H9 (cell line): ENCODE results near the gene HMGCL. TPM values are rescaled to one million over a fixed set of nuclear protein-coding genes. Genes with fewer than 3 reads are reported as not detected.

Experiments
- DNase-seq: peaks from one replicate; pipeline ENCODE4 v3.0.0-alpha.2; 2017
- H2AFZ ChIP-seq: one replicate; pipeline ENCODE4 v1.6.1; 2013; ENCODE audit warnings: mild to moderate bottlenecking, low read length, control low read depth, moderate library complexity
- H2AK5ac ChIP-seq: 2 replicates; pipeline ENCODE4 v1.6.1; 2013; ENCODE audit warnings: low read length, control low read depth, mixed read lengths; ENCODE audit not compliant: insufficient read length
- H2BK120ac ChIP-seq: one replicate; pipeline ENCODE4 v1.6.1; 2013; ENCODE audit warnings: low read depth, mild to moderate bottlenecking, low read length, control low read depth, inconsistent platforms; ENCODE audit not compliant: poor library complexity, severe bottlenecking
- H2BK12ac ChIP-seq: 2 replicates; pipeline ENCODE4 v1.6.1; 2013; ENCODE audit warnings: low read length, control low read depth, mixed read lengths, low read depth; ENCODE audit not compliant: insufficient read length
- H2BK15ac ChIP-seq: 2 replicates; pipeline ENCODE4 v1.6.1; 2013; ENCODE audit warnings: low read depth, low read length, control low read depth
- H2BK20ac ChIP-seq: one replicate; pipeline ENCODE4 v1.6.1; 2013; ENCODE audit warnings: low read depth, mild to moderate bottlenecking, low read length, control low read depth, inconsistent platforms; ENCODE audit not compliant: poor library complexity, severe bottlenecking
- H2BK5ac ChIP-seq: 2 replicates; pipeline ENCODE4 v1.6.1; 2013; ENCODE audit warnings: low read length, control low read depth, mixed read lengths; ENCODE audit not compliant: insufficient read length
- H3K14ac ChIP-seq: 2 replicates; pipeline ENCODE4 v1.6.1; 2013; ENCODE audit warnings: low read length, control low read depth; ENCODE audit not compliant: insufficient read depth
- H3K18ac ChIP-seq: 2 replicates; pipeline ENCODE4 v1.6.1; 2013; ENCODE audit warnings: low read depth, mild to moderate bottlenecking, mixed read lengths, low read length, control low read depth; ENCODE audit not compliant: insufficient read length
- H3K23ac ChIP-seq: 2 replicates; pipeline ENCODE4 v1.6.1; 2013; ENCODE audit warnings: low read length, control low read depth, mixed read lengths, low read depth; ENCODE audit not compliant: insufficient read length
- H3K23me2 ChIP-seq: 2 replicates; pipeline ENCODE4 v1.6.1; 2013; ENCODE audit warnings: low read depth, mild to moderate bottlenecking, mixed read lengths, low read length, control low read depth; ENCODE audit not compliant: insufficient read length, poor library complexity, severe bottlenecking
- H3K27ac ChIP-seq: 2 replicates; pipeline ENCODE4 v1.5.1; 2013; ENCODE audit warnings: low read length, control low read depth, mixed read lengths, low read depth; ENCODE audit not compliant: insufficient read length
- H3K27me3 ChIP-seq: 2 replicates; pipeline ENCODE4 v1.6.1; 2013; ENCODE audit warnings: low read length, control low read depth, inconsistent platforms; ENCODE audit not compliant: insufficient read depth
- H3K4ac ChIP-seq: 2 replicates; pipeline ENCODE4 v1.6.1; 2013; ENCODE audit warnings: low read depth, mild to moderate bottlenecking, control low read depth, inconsistent platforms, low read length, moderate library complexity
- H3K4me1 ChIP-seq: 2 replicates; pipeline ENCODE4 v1.6.1; 2013; ENCODE audit warnings: low read length, control low read depth, inconsistent platforms; ENCODE audit not compliant: insufficient read depth
- H3K4me2 ChIP-seq: 2 replicates; pipeline ENCODE4 v1.6.1; 2013; ENCODE audit warnings: low read length, control low read depth, mixed read lengths; ENCODE audit not compliant: insufficient read length, insufficient read depth
- H3K56ac ChIP-seq: 2 replicates; pipeline ENCODE4 v1.6.1; 2013; ENCODE audit warnings: low read depth, mild to moderate bottlenecking, mixed read lengths, low read length, control low read depth; ENCODE audit not compliant: insufficient read length
- H3K79me1 ChIP-seq: 2 replicates; pipeline ENCODE4 v1.6.1; 2013; ENCODE audit warnings: low read depth, mild to moderate bottlenecking, moderate library complexity, low read length, control low read depth, inconsistent platforms; ENCODE audit not compliant: insufficient read depth, poor library complexity, severe bottlenecking
- H3K79me2 ChIP-seq: 2 replicates; pipeline ENCODE4 v1.6.1; 2013; ENCODE audit warnings: low read length, control low read depth, inconsistent platforms; ENCODE audit not compliant: insufficient read depth
- H3K9ac ChIP-seq: 2 replicates; pipeline ENCODE4 v1.6.1; 2013; ENCODE audit warnings: low read length, control low read depth, mixed read lengths; ENCODE audit not compliant: insufficient read length; ENCODE audit errors: extremely low read depth
- H3K9me3 ChIP-seq: one replicate; pipeline ENCODE4 v1.6.1; 2013; ENCODE audit warnings: low read depth, low read length, inconsistent platforms; ENCODE audit not compliant: control insufficient read depth
- H3T11ph ChIP-seq: one replicate; pipeline ENCODE4 v1.6.1; 2013; ENCODE audit warnings: mild to moderate bottlenecking, low read length, control low read depth, inconsistent platforms
- H4K20me1 ChIP-seq: one replicate; pipeline ENCODE4 v1.6.1; 2013; ENCODE audit not compliant: control insufficient read depth, insufficient read length, insufficient read depth
- H4K5ac ChIP-seq: 2 replicates; pipeline ENCODE4 v1.6.1; 2013; ENCODE audit warnings: low read depth, mild to moderate bottlenecking, mixed read lengths, low read length, control low read depth; ENCODE audit not compliant: insufficient read length
- H4K8ac ChIP-seq: replicated peaks from 2 replicates; pipeline ENCODE4 v1.6.1; 2013; ENCODE audit warnings: low read length, control low read depth, mixed read lengths, low read depth; ENCODE audit not compliant: insufficient read length
- H4K91ac ChIP-seq: 2 replicates; pipeline ENCODE4 v1.6.1; 2013; ENCODE audit warnings: low read depth, mild to moderate bottlenecking, moderate library complexity, mixed read lengths, low read length, control low read depth; ENCODE audit not compliant: insufficient read length
- H3K27ac Mint-ChIP-seq, 3 experiments: 2 replicates in 2 of 3; 3 replicates in 1 of 3; pipeline ENCODE4 v1.8.0; 2020 to 2021; ENCODE audit warnings: mixed read lengths in 3 of 3, mild to moderate bottlenecking in 1 of 3, moderate library complexity in 1 of 3
- H3K27me3 Mint-ChIP-seq: 2 replicates; pipeline ENCODE4 v1.8.0; 2021; ENCODE audit warnings: low read depth, mild to moderate bottlenecking, moderate library complexity, mixed read lengths
- H3K36me3 Mint-ChIP-seq, 3 experiments: 2 replicates in 2 of 3; 3 replicates in 1 of 3; pipeline ENCODE4 v1.8.0; 2020 to 2021; ENCODE audit warnings: low read depth in 3 of 3, mixed read lengths in 3 of 3; ENCODE audit not compliant: insufficient read depth in 1 of 3
- H3K4me1 Mint-ChIP-seq, 2 experiments: 2 replicates each; pipeline ENCODE4 v1.8.0; 2020; ENCODE audit warnings: mixed read lengths in 2 of 2
- H3K4me3 Mint-ChIP-seq, 2 experiments: 2 replicates in 1 of 2; 3 replicates in 1 of 2; pipeline ENCODE4 v1.8.0; 2020 to 2021; ENCODE audit warnings: mild to moderate bottlenecking in 2 of 2, mixed read lengths in 2 of 2, moderate library complexity in 1 of 2
- H3K9me3 Mint-ChIP-seq, 2 experiments: 2 replicates in 1 of 2; 3 replicates in 1 of 2; pipeline ENCODE4 v1.8.0; 2020; ENCODE audit warnings: mild to moderate bottlenecking in 2 of 2, mixed read lengths in 2 of 2, moderate library complexity in 1 of 2
- WGBS: extraction: QIAGEN DNeasy Blood & Tissue Kit; methylation state at CpG from one replicate; pipeline ENCODE4 v1.1.7; 2013; ENCODE audit warnings: missing lambda C conversion rate, low lambda C conversion rate, mixed read lengths; ENCODE audit not compliant: insufficient read length; ENCODE audit errors: extremely low coverage; 5-methylcytosine and 5-hydroxymethylcytosine counted together
- total RNA-seq: library from RNA; stranded (reverse); gene quantifications from 2 replicates; pipeline ENCODE4 v1.2.1, GENCODE V29; 2021
- TF ChIP-seq, protein P1 (sequence below): fragments of 200-600 bp; sonication (generic); conservative IDR thresholded peaks from 3 replicates; pipeline ENCODE4 v1.8.0; 2021; ENCODE audit warnings: antibody characterized with exemption, mild to moderate bottlenecking

Gene HMGCL
- total RNA-seq, 1 experiment from 2014 or later: 15.9 TPM

- no peak overlapping the region for H2BK120ac ChIP-seq
- no peak overlapping the region for H3K18ac ChIP-seq
- no peak overlapping the region for H3T11ph ChIP-seq
- no peaks in the 10 kb centered on the region for H3K23me2 ChIP-seq
- DNase-seq: no peak
- H4K20me1 ChIP-seq: peaks cover 2% of the 10 kb centered on the region
- H2BK20ac ChIP-seq: no peak overlapping the region
- no peak overlapping the region for H3K23ac ChIP-seq
- H3K56ac ChIP-seq: no peak overlapping the region
- Mint-ChIP-seq H3K27ac (no peak overlapping the region), H3K36me3 (peaks cover 54 to 93% (median 92%) of the 10 kb centered on the region in 3 experiments; a peak in 6 of 7 replicates), H3K4me3 (no peak overlapping the region), H3K9me3 (no peaks in the 10 kb centered on the region), H3K27me3 (no peaks in the 10 kb centered on the region), H3K4me1 (no peaks in the 10 kb centered on the region)
- TF ChIP-seq, protein P1, sequence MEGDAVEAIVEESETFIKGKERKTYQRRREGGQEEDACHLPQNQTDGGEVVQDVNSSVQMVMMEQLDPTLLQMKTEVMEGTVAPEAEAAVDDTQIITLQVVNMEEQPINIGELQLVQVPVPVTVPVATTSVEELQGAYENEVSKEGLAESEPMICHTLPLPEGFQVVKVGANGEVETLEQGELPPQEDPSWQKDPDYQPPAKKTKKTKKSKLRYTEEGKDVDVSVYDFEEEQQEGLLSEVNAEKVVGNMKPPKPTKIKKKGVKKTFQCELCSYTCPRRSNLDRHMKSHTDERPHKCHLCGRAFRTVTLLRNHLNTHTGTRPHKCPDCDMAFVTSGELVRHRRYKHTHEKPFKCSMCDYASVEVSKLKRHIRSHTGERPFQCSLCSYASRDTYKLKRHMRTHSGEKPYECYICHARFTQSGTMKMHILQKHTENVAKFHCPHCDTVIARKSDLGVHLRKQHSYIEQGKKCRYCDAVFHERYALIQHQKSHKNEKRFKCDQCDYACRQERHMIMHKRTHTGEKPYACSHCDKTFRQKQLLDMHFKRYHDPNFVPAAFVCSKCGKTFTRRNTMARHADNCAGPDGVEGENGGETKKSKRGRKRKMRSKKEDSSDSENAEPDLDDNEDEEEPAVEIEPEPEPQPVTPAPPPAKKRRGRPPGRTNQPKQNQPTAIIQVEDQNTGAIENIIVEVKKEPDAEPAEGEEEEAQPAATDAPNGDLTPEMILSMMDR: no peak
- no peaks in the 10 kb centered on the region for H3K9me3 ChIP-seq
- no peak overlapping the region for H2BK5ac ChIP-seq
- no peak overlapping the region for H4K5ac ChIP-seq
- no peaks in the 10 kb centered on the region for H3K27me3 ChIP-seq
- H3K4ac ChIP-seq: no peak overlapping the region
- H4K91ac ChIP-seq: no peak overlapping the region
- no CpG with 5 or more reads among the region's 1 CpG for WGBS
- H2AFZ ChIP-seq: no peak overlapping the region
- no peaks in the 10 kb centered on the region for H3K79me1 ChIP-seq
- no peak overlapping the region for H4K8ac ChIP-seq
- H3K4me1 ChIP-seq: no peaks in the 10 kb centered on the region
- H3K4me2 ChIP-seq: no peak overlapping the region
- H3K79me2 ChIP-seq: no peaks in the 10 kb centered on the region
- H2BK15ac ChIP-seq: no peak overlapping the region
- no peak overlapping the region for H3K27ac ChIP-seq
- no peak overlapping the region for H3K14ac ChIP-seq
- H2BK12ac ChIP-seq: no peak overlapping the region
- H3K9ac ChIP-seq: no peak overlapping the region
- no peak overlapping the region for H2AK5ac ChIP-seq
Observed at GRCh38 chr1:23757812-23758211, 67.4 kb downstream of the HMGCL start.
